Muscle of leg (tissue), 16 donors: Measurements from ENCODE around the gene ORC5. TPM values are rescaled to one million over a fixed set of nuclear protein-coding genes. Genes with fewer than 3 reads are reported as not detected.

Source experiments
- DNase-seq: peaks from one replicate; pipeline ENCODE4 v3.0.0; 2013
- H3K27ac ChIP-seq: one replicate; pipeline ENCODE4 v1.5.1; 2013; ENCODE audit warnings: mild to moderate bottlenecking, low read length, control low read depth
- H3K27me3 ChIP-seq: one replicate; pipeline ENCODE4 v1.6.1; 2013; ENCODE audit warnings: low read length; ENCODE audit not compliant: control insufficient read depth, insufficient read depth
- H3K36me3 ChIP-seq: one replicate; pipeline ENCODE4 v1.6.1; 2013; ENCODE audit warnings: low read length; ENCODE audit not compliant: control insufficient read depth, insufficient read depth
- H3K4me1 ChIP-seq: one replicate; pipeline ENCODE4 v1.6.1; 2013; ENCODE audit warnings: low read length; ENCODE audit not compliant: control insufficient read depth, insufficient read depth
- H3K4me3 ChIP-seq: one replicate; pipeline ENCODE4 v1.5.1; 2013; ENCODE audit warnings: low read length, control low read depth
- H3K9me3 ChIP-seq: replicated peaks from 2 replicates; pipeline ENCODE4 v1.6.1; 2013; ENCODE audit warnings: low read depth, low read length; ENCODE audit not compliant: control insufficient read depth
- WGBS: methylation state at CpG from one replicate; pipeline ENCODE4 v1.1.5; 2013; ENCODE audit warnings: missing lambda C conversion rate; ENCODE audit not compliant: insufficient coverage; 5-methylcytosine and 5-hydroxymethylcytosine counted together
- long read RNA-seq, 11 donors: transcript quantifications; one replicate each; lab custom pipeline, GENCODE V29; 2026
- polyA plus RNA-seq, 8 donors: library from polyadenylated mRNA; unstranded; fragments of 120-200 nt; gene quantifications; one replicate each; pipeline versions ENCODE4 v1.2.1 to v1.2.3, GENCODE V29; 2013; ENCODE audit warnings: inconsistent platforms in 1 of 8, low replicate concordance in 1 of 8; ENCODE audit not compliant: insufficient read length in 8 of 8, insufficient read depth in 1 of 8
- total RNA-seq: library from RNA; stranded (reverse); fragments of 120-200 nt; gene quantifications from one replicate; pipeline ENCODE4 v1.2.4, GENCODE V29; 2013

Gene ORC5
- total RNA-seq (16.3 TPM), polyA plus RNA-seq (10 to 100 TPM; 12.4 to 16.6 (median 14.7) TPM)
- long read RNA-seq, donor 1, partial matches to known transcripts, result 0 of 4 reads
- long read RNA-seq, donor 1, other reads (novel, unspliced or antisense), result 0 of 4 reads
- long read RNA-seq, donor 2, result 0 reads
- long read RNA-seq, donor 3, transcript ORC5-201 (14 exons, 1,958 nt), result major isoform, 5 of 5 reads
- long read RNA-seq, donor 3, partial matches to known transcripts, result 0 of 5 reads
- long read RNA-seq, donor 3, other reads (novel, unspliced or antisense), result 0 of 5 reads
- long read RNA-seq, donor 4, partial matches to known transcripts, result 0 of 2 reads
- long read RNA-seq, donor 4, other reads (novel, unspliced or antisense), result 0 of 2 reads
- long read RNA-seq, donor 5, transcript ORC5-201 (14 exons, 1,958 nt), result major isoform, 10 of 10 reads
- long read RNA-seq, donor 5, partial matches to known transcripts, result 0 of 10 reads
- long read RNA-seq, donor 5, other reads (novel, unspliced or antisense), result 0 of 10 reads
- long read RNA-seq, donor 6, transcript ORC5-201 (14 exons, 1,958 nt), result major isoform, 20 of 26 reads
- long read RNA-seq, donor 6, partial matches to known transcripts, result 6 of 26 reads
- long read RNA-seq, donor 6, other reads (novel, unspliced or antisense), result 0 of 26 reads
- long read RNA-seq, donor 7, partial matches to known transcripts, result 5 of 6 reads
- long read RNA-seq, donor 7, other reads (novel, unspliced or antisense), result 0 of 6 reads
- long read RNA-seq, donor 8, partial matches to known transcripts, result 6 of 9 reads
- long read RNA-seq, donor 8, other reads (novel, unspliced or antisense), result 0 of 9 reads
- long read RNA-seq, donor 9, partial matches to known transcripts, result 0 of 3 reads
- long read RNA-seq, donor 9, other reads (novel, unspliced or antisense), result 0 of 3 reads
- long read RNA-seq, donor 10, transcript ORC5-201 (14 exons, 1,958 nt), result major isoform, 7 of 15 reads
- long read RNA-seq, donor 10, partial matches to known transcripts, result 5 of 15 reads
- long read RNA-seq, donor 10, other reads (novel, unspliced or antisense), result 0 of 15 reads
- long read RNA-seq, donor 11, partial matches to known transcripts, result 0 of 4 reads
- long read RNA-seq, donor 11, other reads (novel, unspliced or antisense), result 0 of 4 reads

DNA sequence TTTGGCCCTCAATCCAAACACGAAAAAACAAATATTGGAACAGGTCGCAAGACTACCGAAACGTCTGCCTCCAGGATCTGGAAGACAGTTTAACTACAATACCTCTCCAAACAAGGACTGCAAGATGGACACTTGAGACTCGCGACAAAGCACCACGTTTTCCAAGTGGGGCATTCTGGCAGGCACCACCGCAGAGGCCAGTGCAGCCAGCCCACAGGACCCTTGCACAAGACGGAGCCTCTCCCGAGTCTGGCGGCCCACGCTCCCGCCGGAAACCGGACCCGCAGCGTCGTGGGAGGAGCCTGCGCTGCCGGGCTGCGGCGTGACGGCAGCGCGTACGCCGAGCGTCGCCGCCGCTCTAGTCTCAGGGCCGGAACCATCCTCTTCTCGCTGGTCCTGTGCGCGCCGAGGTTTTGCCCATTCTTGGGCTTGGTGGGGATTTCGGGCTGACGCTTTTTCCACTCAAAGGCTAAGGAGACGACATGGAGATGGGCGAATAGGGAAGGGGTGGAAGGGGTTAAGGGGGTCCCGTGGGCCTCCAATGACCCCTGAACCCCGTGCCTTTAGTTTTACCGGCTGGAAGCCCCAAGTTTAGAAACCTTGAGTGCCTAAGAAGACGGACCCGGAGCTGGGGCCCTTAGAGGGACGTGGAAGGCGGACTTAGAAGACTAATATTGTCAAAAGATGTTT, at the start of gene ORC5:
TSS of gene ORC5 (minus strand) at position 283 of the 690 bp plus-strand sequence. CDS start at position 174, 109 bp downstream.
- Histone ChIP-seq H3K4me1 (peaks cover 2% of the 10 kb centered on the region), H3K27me3 (no peaks in the 10 kb centered on the region), H3K27ac (peak within 1 kb of the TSS; percentile 83), H3K9me3 (no peaks in the 10 kb centered on the region), H3K36me3 (peaks cover 8% of the 10 kb centered on the region), H3K4me3 (peak within 1 kb of the TSS; percentile 88)
- peak; percentile 92 for DNase-seq
- under 1% methylated on average over 47 of the region's 47 CpGs for WGBS

DNA sequence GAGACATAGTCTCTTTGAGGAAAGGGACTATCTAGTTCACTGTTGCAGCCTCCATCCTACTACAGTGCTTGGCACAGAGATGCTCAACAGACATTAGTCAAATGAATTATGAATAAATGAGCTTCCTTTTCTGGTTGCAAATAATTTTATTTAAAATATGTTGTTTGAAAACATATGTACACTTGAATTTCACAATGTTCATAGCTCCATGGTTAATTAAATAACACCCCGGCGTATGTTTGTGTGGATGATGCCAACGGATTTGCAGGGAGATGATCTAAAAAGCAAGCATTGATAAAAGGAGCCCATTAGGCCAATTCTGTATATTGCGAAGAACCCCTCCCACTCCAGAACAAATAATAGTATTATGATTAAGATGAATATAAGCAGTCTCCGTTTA, 47.8 kb upstream of the ORC5 start:
- no peak for DNase-seq
- H3K36me3 ChIP-seq, result no peaks in the 10 kb centered on the region
- no peaks in the 10 kb centered on the region for H3K4me1 ChIP-seq
- H3K27me3 ChIP-seq, result no peaks in the 10 kb centered on the region
- H3K9me3 ChIP-seq, result no peaks in the 10 kb centered on the region
- H3K4me3 ChIP-seq, result no peak overlapping the region
- no CpG with 5 or more reads among the region's 5 CpGs for WGBS
- no peak overlapping the region for H3K27ac ChIP-seq

DNA sequence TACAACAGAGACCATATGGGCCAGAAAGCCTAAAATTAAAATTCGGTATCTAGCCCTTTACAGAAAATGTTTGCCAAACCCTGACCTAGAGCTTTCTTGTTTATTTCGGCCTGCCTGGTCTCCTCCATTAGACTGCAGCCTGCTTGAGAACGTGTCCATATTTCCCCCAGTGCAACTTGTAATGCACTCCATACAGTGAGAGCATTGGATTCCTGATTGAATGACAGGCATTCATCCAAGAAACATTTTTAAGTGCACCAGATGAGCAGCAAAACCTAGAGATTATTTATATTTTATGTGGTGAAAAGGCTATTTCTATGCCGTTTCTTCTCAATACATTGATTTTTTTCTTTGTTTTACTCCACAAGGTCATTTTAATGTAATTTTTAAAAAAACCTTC, 47.4 kb upstream of the ORC5 start:
- Histone ChIP-seq H3K4me3 (no peak overlapping the region), H3K9me3 (no peaks in the 10 kb centered on the region), H3K4me1 (no peaks in the 10 kb centered on the region), H3K36me3 (no peaks in the 10 kb centered on the region), H3K27ac (no peak overlapping the region), H3K27me3 (no peaks in the 10 kb centered on the region)
- WGBS, result 64% methylated on average over 2 of the region's 4 CpGs
- no peak for DNase-seq

DNA sequence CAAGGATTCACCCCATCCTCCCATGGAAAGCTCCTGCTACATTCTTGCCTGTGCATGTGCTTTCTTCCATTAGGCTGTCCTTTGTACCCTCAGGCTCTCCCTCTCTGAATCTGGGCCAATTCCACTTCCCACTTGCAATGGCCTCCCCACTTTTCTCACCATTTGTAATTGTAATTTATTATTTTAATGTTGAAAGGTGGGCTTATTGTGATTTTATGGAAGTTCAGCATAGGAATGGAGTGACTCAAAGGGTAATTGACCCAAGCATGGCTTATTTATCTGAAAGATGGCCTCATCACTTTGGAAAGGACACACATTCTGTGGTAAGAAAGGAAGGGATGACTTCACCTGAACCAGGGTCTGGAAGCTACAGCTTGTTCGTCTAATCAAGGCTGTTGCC, 46.9 kb upstream of the ORC5 start:
- WGBS, result no CpG with 5 or more reads among the region's 1 CpG

DNA sequence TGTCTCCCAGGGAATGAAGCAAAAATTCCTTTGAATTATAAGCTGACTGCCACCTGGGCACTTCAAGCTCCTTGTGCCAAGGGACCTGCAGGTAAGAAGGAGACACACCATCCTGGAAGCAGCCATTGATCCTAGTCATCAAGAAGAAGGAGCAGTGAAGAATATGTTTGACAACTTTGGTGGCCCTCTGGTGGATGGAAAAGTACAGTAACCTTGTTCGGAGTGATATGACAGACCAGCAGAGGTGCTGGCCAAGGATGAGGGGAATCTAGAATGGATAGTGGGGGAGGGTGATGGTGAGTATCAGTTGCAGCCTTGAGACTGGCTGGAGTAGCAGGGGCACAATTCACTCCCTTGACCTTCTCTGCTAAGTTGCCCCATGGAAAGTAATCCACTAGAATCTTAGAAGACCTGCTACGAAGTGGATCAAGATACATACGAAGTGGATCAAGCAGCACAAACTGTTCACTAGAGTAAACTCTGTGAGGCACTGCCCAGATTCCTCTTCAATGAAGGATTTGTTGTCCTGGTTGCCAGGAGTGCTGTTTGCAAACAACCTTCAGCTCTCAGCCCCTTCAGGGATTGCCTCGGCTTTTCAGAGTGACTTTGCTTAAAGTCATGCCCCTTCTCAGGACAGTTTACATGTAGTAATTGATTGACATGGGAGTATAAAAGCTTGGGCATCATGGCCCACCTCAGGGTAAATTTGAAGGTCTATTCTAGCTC, 44.8 kb upstream of the ORC5 start:
- H3K36me3 ChIP-seq, result no peaks in the 10 kb centered on the region
- H3K27me3 ChIP-seq, result no peaks in the 10 kb centered on the region
- no peaks in the 10 kb centered on the region for H3K9me3 ChIP-seq
- WGBS, result 48% methylated on average over 3 of the region's 4 CpGs
- H3K27ac ChIP-seq, result no peak overlapping the region
- no peak overlapping the region for H3K4me3 ChIP-seq
- H3K4me1 ChIP-seq, result no peaks in the 10 kb centered on the region
- DNase-seq, result peak; percentile 7

More for the DNA sequence above, 46.9 kb upstream of the ORC5 start:
- H3K27ac ChIP-seq, result no peak overlapping the region
- H3K36me3 ChIP-seq, result no peaks in the 10 kb centered on the region
- H3K4me3 ChIP-seq, result no peak overlapping the region
- no peak for DNase-seq
- H3K27me3 ChIP-seq, result no peaks in the 10 kb centered on the region
- no peaks in the 10 kb centered on the region for H3K4me1 ChIP-seq
- no peaks in the 10 kb centered on the region for H3K9me3 ChIP-seq

DNA sequence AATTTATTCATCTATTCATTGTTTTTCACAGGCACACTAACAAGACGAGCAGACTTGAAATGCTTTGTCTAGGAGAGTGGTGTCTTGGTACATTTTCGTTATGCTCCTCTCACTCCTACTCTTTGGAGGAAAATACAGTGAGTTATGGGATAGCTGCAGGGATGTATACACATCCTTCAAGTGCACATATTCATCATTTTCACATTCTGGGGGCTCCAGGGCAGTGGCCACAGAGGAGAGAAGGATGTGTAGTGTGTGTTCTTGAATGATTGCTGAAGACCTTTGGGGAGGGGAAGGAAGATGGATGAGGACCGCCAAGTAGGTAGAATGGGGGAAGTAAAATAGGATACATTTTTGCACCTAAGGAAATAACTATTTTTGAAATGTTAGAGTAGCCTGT, 34.8 kb upstream of the ORC5 start:
- no peaks in the 10 kb centered on the region for H3K9me3 ChIP-seq
- no CpG with 5 or more reads among the region's 3 CpGs for WGBS
- DNase-seq, result no peak

DNA sequence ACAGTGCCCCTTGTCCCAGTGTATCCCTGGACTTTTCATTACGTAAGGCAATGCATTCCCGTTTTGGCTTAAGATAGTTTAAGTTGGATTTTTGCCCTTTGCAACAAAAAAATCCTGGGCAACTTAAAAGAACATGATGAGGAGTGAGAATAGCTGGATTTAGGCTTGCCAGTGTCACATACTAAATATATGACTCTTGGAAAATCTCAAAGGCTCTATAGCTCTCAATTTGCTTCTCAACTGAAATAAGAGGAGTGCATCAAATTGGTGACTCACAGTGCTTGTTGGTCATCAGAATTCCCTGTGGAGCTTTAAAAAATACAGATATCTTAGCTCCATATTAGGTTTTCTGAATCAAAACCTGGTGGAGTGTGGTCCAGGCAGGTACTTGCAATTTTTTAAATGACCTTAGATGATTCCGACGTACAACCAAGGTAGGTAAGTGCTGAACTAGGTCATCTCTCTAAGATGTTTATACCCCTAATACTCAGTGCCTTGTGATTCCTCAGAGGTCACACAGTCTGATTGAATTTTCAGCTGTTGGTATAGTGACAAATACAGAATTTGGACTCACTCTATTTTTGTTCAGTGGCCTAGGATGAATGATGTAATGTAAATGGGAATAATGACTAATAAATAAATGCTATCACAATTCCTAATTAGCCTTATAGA, 33.9 kb upstream of the ORC5 start:
- H3K36me3 ChIP-seq, result no peaks in the 10 kb centered on the region
- no peaks in the 10 kb centered on the region for H3K4me1 ChIP-seq
- WGBS, result 73% methylated on average over 2 of the region's 4 CpGs
- no peaks in the 10 kb centered on the region for H3K27me3 ChIP-seq
- peak; percentile 63 for DNase-seq
- no peaks in the 10 kb centered on the region for H3K9me3 ChIP-seq
- no peak overlapping the region for H3K27ac ChIP-seq
- no peak overlapping the region for H3K4me3 ChIP-seq

More for the DNA sequence above, 34.8 kb upstream of the ORC5 start:
- Histone ChIP-seq H3K4me1 (no peaks in the 10 kb centered on the region), H3K27ac (no peak overlapping the region), H3K4me3 (no peak overlapping the region), H3K36me3 (no peaks in the 10 kb centered on the region), H3K27me3 (no peaks in the 10 kb centered on the region)

DNA sequence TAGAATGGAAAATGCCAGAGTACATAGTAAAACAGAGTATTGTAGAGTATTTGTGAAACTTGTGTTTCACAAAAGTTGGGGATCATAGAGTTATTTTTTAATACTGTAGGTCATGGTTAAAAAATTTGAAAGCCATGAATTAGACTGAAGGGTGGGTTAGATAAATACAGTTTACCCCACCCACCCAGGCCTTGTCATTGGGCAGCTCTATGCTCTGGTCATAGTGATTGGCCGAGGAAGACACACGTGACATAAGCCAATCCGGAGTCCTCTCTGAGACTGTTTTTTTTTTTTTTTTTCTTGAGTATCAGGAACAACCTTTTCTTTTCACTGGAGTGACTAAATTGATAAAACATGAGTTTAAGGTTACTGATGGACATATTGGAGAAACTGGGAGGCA, 33.3 kb upstream of the ORC5 start:
- DNase-seq, result no peak
- Histone ChIP-seq H3K27me3 (no peaks in the 10 kb centered on the region), H3K4me1 (no peaks in the 10 kb centered on the region), H3K9me3 (no peaks in the 10 kb centered on the region), H3K36me3 (no peaks in the 10 kb centered on the region), H3K27ac (no peak overlapping the region), H3K4me3 (no peak overlapping the region)
- WGBS, result 71% methylated on average over 3 of the region's 3 CpGs

DNA sequence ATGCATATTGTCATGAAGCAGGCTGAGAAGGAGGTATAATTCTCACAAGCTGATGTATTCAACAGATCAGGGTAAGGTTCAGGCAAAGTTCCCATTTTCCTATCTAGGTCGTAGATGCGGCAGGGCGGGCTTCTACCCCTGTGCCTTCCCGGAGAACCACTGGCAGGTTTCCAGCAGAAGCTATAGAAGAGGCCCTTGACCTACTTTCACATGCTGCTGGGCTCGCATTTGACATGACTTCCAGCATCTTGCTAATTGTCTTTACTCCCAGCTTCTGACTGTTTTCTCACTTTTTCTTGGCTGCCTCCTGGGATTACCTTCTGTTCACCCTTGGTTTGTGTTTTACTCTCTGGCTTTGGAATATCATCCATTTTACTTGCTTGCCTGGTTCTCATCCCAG, 32.6 kb upstream of the ORC5 start:
- WGBS, result 48% methylated on average over 5 of the region's 5 CpGs
- Histone ChIP-seq H3K4me1 (no peaks in the 10 kb centered on the region), H3K36me3 (no peaks in the 10 kb centered on the region), H3K27me3 (no peaks in the 10 kb centered on the region), H3K27ac (no peak overlapping the region), H3K9me3 (no peaks in the 10 kb centered on the region), H3K4me3 (no peak overlapping the region)
- peak; percentile 51 for DNase-seq
